ENCODE measurements around the gene SLC6A6.

Gene SLC6A6

GRCh38 chr3:14471016-14471415 lies 68.6 kb downstream of the SLC6A6 start:
- DNase-seq: no peak

GRCh38 chr3:14471690-14472089 lies 69.3 kb downstream of the SLC6A6 start:
- no peak for DNase-seq

GRCh38 chr3:14472471-14473351 lies 70.3 kb downstream of the SLC6A6 start:
- DNase-seq: no peak

DNA sequence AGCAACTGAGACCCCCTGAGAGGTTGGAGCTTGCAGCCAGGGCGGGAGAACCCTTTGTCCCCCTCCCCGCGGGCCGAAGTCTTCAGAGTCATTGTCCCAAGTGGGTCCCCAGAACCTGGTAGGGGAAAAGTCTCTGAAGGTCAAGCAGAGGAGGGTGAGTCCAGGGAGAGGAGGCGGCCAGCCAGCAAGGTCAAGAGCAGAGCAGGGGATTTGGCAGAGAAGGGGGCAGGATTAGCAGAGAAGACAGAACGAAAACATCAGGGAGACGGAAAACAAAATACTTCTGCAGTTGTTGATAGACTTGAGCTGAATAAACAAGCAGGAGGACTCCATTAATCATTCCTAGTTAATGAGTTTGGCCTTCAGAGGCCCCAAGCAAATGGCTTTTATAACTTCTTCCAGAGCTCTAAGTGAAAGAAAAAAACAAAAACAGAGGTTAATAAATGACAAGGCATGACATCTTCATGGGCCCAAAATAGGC lies 71.0 kb downstream of the SLC6A6 start:
- no peak for DNase-seq

- DNase-seq: no peak
These were observed 72.1 kb downstream of the SLC6A6 start for GRCh38 chr3:14474363-14475081.

- no peak for DNase-seq
These were observed 73.2 kb downstream of the SLC6A6 start for GRCh38 chr3:14475621-14476020.

DNA sequence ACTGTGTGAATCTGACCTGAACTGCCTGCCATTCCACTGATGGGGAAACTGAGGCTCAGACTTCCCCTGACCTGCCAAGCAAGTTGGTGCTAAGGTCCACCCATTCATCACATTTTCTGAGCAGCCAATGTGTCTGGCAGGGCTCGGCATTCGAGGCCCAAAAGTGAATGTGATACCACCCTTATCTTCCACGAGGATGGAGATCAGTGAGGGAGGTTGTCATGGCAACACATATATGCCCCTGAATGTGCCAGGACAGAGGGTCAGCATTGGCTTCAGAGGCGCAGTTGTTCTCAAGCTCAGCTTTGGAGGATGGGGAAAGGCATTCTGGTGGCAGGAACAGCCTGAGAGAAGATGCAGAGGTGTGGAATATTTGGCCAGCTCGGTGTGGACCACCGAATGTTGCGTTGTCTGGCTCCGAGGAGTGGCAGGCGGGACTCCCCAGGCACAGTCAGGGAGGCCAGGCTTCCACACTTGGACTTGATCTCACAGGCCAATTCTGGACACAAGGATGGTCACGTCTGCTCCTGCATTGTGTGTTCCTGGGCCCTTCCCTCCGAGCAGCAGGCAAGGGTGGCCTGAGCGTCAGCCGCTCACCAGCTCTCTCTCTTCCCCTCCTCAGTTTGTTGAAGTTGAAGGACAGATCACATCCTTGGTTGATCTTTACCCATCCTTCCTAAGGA lies 74.3 kb downstream of the SLC6A6 start:
- no peak for DNase-seq

DNA sequence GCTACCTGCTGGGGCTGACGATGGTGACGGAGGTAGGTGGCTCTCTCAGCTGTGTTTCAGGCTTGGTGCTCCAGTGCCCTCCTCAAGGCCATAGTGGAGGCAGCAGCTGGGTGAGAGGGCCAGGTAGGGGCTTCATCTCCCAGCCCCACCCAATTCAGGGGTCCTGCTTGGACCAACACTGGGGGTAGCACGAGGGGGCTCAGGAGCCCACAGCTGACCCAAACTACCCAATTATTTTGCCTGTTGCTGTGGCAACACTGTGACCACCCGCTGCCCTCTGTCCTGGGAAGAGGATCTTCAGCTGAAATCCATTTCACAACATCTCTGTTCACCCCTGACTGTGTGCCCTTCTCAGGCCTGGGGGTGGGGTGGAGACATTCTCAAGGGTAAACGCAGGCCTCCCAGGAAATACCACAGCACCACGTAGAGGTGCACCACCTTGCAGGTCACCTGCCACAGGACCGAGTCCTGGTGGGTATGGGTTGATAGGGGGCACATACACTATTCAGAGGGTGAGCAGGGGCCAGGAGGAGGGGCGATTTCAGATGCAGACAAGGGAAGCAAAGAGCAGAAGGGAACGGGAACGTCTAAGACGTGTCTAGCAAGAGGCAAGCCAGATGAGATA lies 75.0 kb downstream of the SLC6A6 start:
- DNase-seq: no peak

DNA sequence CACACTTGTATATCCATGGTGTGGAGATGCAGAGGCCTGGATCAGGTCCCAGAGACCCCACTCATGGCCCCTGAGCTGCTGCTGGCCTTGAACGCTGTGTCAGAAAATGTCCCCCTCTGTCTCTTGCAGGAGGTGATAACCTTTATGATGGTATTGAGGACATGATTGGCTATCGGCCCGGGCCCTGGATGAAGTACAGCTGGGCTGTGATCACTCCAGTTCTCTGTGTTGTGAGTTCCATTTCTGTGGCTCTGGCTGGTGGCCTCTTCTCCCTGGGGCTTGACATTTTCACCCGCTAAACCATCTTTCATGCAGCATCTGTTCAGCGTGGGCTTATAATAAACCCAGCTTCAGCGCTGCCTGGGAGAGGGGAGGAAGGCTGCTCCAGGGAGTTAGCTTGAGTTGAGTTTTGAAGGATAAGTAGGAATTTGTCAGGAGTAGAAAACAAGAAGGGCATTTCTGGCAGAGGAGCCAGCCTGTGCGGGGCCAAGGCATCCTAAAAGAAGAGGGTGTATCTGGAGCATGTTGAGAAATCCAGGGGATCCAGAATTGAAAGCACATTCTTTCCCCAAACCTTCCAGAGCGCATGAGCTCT lies 76.6 kb downstream of the SLC6A6 start:
- DNase-seq: no peak

GRCh38 chr3:14479591-14479990 lies 77.2 kb downstream of the SLC6A6 start:
- DNase-seq: no peak

DNA sequence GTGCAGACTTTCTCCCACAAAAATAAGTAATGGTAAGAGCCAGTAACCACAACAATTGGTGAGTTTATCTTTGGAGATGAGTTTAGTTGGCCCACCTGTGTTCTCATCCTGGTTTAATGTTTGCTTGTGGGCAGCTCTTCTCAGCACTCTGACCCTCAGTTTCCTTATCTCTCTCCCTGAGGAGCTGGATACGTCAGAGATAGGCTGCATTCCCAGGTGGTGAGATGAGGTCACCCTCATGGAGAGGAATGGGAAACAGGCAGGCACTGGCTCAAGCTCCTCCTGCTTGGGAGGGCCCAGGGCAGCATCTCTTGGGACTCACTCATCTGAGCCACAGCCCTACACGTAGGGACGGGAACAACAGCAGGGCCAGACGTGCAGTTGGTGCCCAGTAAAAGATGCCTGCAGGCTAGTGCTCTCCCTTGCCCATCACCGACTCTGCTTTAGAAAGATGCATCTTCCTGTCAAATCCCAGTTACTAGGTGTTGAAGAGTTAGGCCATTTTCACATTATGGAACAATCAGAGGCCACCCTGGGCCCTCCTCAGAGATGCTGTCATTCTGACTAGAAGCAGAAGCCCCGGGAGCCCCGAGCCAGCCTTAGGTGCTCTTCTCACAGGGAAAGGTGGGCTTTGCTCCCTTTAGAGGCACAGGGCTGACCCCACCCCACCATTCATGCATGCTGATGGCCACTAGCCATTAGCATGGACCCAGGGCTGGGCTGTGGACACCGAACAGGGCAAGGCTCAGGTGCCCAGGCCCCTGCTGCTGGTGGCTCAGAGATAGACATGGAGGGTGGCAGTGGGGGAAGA lies 78.0 kb downstream of the SLC6A6 start:
- DNase-seq: no peak

DNA sequence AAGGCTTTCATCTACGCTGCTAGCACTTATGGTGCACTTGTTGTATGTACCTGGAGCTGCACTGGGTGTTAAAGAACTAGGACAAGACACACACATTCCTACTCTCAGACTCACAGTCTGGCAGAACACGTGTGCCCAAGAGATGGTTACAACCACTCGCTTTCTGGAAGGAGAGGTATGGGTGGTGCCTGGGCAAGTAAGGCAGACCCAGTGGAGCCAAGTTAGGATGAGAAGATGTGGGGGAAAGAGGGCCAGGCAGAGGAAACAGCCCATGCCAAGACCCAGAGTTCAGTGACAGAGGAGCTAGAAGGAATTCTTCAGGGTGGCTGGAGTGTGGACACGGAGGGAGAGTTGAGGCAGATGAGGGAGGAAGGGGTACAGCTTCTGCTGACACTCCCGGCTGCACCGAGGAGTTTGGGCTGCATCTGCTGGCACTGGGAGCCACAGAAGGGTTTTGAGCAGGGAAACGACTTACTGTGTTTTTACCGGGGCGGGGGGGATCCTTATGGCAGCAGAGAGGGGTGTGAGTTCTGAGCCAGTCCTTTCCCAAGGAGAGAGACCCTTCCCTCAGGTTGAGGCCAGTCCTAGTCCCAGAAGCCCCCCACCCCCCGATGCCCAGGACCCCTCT lies 78.7 kb downstream of the SLC6A6 start:
- no peak for DNase-seq

- DNase-seq: no peak
These were observed 79.2 kb downstream of the SLC6A6 start for GRCh38 chr3:14481646-14482036.

- no peak for DNase-seq
These were observed 79.9 kb downstream of the SLC6A6 start for GRCh38 chr3:14482271-14482721.

- no peak for DNase-seq
These were observed 80.9 kb downstream of the SLC6A6 start for GRCh38 chr3:14483286-14483685.

- no peak for DNase-seq
These were observed 82.3 kb downstream of the SLC6A6 start for GRCh38 chr3:14484741-14485140.

DNA sequence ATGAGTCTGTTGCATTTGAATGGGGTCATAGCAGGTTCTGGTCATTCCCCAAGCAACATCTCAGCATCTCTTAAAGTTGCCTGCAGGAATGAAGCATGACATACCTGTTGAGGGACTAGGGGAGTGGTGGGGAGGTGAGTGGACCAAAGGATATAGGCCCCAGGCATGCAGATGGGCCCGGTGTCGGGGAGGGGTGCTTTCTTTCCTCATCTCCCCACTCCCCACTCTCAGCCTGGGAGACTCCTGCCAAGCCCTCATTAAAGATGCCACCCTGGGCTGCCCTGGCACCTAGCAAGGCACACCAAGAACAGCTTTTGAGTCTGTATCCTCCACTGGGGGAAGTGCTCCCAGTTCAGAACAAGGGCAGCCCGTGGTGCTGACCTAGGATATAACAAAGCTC lies 83.6 kb downstream of the SLC6A6 start:
- no peak for DNase-seq

- no peak for DNase-seq
These were observed 84.1 kb downstream of the SLC6A6 start for GRCh38 chr3:14486460-14486859.

DNA sequence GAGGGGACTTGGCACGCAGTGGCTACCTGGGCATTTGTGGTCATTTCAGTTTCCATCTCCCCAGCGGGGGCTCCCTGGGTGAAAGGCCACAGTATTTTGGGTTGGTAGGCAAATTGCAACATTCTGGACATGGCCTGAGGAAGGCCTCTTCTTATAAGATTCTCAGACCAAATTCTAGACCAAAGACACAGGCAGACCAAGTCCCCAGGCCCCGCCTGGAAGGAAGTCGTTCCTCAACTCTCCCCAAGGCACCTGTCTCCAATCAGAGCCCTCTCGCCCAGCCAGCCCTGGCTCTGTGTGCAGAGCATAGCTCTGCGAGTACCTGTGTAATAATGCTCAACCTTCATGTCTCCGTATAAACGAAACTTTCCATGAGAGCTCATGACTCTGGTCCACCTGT lies 84.7 kb downstream of the SLC6A6 start:
- no peak for DNase-seq

GRCh38 chr3:14487821-14488220 lies 85.4 kb downstream of the SLC6A6 start:
- no peak for DNase-seq

All from CD4-positive, alpha-beta T cell treated with Interleukin-1 beta for 1 hour (primary cell).